Activated CD8-positive, alpha-beta memory T cell treated with anti-CD3 and anti-CD28 coated beads for 24 hours (primary cell): ENCODE measurements around the gene BRD8.
"Not testable (repeated sequence)": the region's sequence is repeated elsewhere in the genome, so short reads cannot be mapped to it uniquely, and the experiment has no call there.

Experiments
- DNase-seq: peaks from one replicate; pipeline ENCODE4 v3.0.0-alpha.2; 2020

BRD8 gene, protein sequence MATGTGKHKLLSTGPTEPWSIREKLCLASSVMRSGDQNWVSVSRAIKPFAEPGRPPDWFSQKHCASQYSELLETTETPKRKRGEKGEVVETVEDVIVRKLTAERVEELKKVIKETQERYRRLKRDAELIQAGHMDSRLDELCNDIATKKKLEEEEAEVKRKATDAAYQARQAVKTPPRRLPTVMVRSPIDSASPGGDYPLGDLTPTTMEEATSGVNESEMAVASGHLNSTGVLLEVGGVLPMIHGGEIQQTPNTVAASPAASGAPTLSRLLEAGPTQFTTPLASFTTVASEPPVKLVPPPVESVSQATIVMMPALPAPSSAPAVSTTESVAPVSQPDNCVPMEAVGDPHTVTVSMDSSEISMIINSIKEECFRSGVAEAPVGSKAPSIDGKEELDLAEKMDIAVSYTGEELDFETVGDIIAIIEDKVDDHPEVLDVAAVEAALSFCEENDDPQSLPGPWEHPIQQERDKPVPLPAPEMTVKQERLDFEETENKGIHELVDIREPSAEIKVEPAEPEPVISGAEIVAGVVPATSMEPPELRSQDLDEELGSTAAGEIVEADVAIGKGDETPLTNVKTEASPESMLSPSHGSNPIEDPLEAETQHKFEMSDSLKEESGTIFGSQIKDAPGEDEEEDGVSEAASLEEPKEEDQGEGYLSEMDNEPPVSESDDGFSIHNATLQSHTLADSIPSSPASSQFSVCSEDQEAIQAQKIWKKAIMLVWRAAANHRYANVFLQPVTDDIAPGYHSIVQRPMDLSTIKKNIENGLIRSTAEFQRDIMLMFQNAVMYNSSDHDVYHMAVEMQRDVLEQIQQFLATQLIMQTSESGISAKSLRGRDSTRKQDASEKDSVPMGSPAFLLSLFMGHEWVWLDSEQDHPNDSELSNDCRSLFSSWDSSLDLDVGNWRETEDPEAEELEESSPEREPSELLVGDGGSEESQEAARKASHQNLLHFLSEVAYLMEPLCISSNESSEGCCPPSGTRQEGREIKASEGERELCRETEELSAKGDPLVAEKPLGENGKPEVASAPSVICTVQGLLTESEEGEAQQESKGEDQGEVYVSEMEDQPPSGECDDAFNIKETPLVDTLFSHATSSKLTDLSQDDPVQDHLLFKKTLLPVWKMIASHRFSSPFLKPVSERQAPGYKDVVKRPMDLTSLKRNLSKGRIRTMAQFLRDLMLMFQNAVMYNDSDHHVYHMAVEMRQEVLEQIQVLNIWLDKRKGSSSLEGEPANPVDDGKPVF

DNA sequence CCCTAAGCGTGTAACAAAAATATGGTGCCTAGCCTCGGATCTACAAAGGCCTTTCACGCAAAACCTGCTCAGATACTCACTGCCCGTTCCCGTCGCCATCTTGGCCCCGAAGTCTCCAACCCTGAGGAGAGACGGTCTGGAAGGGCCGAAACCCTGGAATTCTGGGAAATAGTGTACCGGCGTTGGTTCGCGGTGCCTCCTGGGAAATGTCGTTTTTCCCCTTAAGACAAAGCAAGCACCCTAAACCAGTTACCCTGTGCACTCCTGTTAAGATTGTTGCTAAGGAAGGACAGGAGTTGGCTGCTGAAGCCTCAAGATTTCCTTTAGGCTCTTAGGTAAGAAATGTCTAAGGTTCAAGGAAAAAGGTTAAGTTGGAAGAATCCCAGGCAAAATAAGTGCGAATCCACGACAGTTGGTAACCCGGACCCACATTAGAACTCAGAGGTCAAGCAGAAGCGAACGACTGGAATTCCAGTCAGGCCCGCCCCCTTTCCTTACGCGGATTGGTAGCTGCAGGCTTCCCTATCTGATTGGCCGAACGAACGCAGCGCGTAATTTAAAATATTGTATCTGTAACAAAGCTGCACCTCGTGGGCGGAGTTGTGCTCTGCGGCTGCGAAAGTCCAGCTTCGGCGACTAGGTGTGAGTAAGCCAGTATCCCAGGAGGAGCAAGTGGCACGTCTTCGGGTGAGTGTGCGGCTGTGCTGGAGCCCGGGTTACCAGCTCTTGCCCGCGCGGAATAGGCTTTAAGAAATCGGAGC, at the start of gene BRD8, which contains the start of gene KIF20A:
TSS of gene BRD8 (minus strand) at position 115 of the 761 bp plus-strand sequence. CDS start at position 99, 16 bp downstream.
TSS of gene KIF20A (plus strand) at position 597 of the 761 bp plus-strand sequence. CDS start 569 bp downstream, outside the sequence.
- peak; percentile 91 for DNase-seq

DNA sequence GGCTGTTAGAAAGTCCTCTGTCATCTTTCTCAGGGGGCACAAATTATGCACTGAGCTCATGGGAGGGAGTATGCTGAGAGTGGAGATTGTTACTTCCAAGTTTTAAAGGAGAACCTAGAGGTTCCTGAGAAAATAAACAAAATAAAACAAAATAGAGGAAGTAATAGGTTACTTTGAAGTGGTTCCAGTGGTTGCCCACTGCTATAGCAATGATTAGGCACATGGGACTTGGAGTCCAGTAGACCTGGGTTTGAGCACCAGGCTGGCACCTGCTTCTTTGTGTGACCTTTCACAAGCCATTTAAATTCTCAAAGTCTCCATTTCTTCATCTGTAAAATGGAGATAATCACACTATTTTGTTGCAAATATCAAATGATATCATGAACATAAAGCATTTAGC, 48.5 kb upstream of the BRD8 start:
- DNase-seq = no peak

DNA sequence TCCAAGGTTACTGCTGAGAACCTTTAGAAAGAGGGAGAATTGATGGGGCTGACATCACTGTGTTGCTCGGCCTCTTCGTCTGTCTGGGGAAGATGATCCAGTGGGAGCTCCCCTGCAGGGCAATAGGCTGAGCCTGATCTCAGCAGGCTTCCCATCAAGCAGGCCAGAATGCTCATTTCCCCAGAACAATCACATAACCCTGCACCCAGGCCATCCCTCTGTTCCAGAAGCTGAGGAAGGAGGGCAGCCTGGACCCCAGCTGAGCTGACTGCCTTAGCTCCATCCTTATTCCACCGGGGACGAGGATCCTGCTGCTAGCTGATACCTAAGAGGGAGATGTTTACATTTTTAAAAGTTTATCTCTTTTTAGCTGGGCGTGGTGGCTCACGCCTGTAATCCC, 46.3 kb upstream of the BRD8 start:
- DNase-seq = no peak

DNA sequence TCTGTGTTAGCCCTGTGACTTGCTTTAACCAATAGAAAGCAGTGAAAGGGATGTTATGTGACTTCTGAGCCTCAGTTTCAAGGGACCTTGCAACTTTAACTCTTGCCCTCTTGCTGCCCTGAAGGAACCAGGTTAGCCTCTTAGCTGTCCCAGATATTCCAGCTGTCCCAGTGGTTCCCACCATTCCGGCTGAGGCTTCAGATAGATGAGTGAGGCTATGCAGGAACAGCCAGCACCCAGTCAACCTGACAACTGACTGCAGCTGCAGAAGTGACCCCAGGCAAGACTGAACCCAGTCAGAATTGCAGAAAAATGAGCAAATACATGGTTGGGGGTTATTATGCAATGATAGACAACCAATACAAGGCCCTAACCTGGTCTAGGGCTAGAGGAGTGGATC, 45.1 kb upstream of the BRD8 start:
- DNase-seq = no peak

DNA sequence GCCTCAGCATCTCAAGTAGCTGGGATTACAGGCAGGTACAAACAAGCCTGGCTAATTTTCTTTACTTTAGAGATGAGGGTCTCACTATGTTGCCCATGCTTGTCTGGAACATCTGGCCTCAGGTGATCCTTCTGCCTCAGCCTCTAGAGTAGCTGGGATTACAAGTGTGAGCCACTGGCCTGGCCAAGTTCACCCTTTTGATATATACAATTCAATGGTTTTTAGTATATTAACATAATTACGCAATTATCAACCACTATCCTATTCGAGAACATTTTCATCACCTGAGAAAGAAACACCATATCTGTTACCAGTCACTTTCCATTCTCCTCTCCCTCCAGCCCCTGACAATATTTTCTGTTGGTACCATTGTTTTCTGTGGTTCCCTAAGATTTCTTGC, 38.4 kb upstream of the BRD8 start:
- DNase-seq = no peak

DNA sequence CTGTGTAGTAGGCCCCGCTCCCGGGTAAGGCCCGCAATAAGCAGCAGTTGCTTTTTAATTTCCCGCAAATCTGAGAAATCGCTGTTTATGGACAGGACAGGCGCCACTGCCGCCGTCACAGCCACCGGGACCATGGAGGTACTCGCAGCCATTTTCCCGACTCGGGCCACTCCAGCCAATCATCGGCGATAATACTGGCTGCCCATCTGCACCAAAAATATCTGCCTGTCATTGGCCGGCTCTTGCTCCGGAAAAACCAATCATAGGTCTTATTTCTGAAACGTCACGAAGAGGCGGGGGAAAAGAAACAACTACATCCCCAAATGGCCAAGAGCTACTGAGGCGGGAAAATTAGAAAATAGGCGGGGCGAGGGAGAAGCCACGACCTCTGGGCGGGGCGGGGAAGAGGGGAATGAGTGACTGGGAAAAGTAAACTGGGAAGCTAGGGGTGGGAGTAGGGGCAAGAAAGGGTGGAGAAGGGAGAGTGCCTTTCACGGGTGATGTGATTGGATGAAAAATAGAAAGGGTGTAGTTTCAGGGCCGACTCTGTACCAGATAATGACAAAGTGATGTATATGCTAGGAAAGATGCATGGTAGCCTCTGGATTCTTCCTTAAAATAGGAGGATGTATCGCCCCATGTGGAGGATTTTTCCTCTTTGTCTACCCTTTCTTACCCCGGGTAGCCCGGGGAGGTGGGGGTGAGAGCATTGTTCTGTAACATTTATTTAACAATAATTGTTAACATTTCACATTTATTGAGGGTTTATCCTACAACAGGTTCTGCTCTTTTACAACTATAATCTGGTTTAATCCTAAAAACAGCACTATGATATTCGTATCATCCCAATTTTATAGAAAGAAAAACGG, 35.0 kb upstream of the BRD8 start, which contains the start of gene CDC23:
TSS of gene CDC23 (minus strand) at position 163 of the 869 bp plus-strand sequence. CDS start at position 152, 11 bp downstream.
- peak; percentile 90 for DNase-seq

DNA sequence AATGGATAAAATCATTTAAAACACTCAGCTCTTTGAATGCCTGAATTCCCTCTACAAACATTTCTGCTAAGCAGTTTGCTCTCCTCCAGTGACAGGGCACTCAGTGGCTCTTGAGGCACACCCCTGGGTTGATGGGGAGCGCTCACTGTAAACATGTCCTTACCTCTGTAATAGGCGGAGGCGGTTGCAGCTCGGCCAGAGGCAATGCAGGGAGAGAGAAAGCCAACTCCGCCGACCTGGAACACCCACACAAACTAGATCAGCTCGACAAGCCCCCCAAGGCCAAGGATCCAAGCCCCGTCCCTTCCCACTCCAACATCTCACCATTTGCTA, 34.4 kb upstream of the BRD8 start:
- DNase-seq = no peak

DNA sequence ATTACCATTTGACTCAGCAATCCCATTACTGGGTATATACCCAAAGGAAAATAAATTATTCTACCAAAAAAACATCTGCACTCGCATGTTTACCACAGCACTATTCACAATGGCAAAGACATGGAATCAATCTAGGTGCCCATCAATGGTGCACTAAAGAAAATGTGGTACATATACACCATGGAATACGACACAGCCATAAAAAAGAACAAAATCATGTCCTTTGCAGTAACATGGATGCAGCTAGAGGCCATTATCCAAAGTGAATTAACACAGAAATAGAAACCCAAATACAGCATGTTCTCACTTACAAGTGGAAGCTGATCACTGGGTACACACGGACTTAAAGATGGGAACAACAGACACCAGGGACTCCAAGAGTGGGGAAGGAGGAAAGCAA, 32.6 kb upstream of the BRD8 start:
- DNase-seq = no peak

DNA sequence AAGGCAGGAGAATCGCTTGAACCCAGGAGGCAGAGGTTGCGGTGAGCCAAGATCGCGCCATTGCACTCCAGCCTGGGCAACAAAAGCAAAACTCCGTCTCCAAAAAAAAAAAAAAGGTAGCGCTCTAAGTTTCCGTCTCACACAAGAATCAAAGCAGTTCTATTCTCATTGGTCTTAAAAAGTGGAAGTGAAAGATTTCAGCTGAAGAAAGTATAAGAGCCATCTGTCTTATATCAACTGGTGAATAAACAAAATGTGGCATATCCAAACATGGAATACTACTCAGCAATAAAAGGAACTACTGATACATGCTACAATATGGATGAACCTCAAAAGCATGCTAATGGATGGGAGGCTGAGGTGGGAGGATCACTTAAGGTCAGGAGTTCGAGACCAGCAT, 15.4 kb upstream of the BRD8 start:
- DNase-seq = not testable (repeated sequence)

- no peak for DNase-seq
These were observed 14.4 kb upstream of the BRD8 start for GRCh38 chr5:138192826-138193225.

GRCh38 chr5:138188626-138189025, 10.2 kb upstream of the BRD8 start:
- no peak for DNase-seq

- DNase-seq = no peak
These were observed 7.6 kb upstream of the BRD8 start for GRCh38 chr5:138186002-138186447.

DNA sequence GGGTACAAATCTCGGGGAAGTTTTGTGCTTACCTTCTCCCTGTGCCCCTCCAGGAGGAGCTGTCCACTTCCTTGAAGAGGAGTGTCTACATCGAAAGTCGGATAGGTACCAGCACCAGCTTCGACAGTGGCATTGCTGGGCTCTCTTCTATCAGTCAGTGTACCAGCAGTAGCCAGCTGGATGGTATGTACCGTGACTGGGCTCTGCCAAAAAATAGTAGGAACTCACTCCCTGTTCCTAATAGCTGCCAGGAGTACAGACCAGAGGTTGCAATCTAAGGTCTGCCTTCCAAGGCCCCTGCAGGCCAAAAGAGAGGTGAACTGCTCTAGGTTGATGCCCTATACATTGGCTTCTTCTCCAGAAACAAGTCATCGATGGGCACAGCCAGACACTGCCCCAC, 4.4 kb upstream of the BRD8 start:
- DNase-seq = no peak

DNA sequence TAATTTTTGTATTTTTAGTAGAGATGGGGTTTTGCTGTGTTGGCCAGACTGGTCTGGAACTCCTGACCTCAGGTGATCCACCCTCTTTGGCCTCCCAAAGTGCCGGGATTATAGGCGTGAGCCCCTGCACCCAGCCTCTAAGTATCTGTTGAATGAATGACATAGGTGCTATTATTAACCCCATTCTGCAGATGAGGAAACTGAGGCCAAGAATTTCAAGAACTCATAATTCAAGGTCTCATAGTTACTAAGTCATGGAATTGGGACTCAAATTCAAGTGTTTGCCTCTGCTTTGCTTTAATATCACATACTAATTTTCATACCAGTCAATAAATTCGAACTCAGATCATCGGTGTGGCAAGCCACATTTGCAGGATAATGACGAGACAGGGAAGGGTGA, 2.4 kb upstream of the BRD8 start:
- no peak for DNase-seq

DNA sequence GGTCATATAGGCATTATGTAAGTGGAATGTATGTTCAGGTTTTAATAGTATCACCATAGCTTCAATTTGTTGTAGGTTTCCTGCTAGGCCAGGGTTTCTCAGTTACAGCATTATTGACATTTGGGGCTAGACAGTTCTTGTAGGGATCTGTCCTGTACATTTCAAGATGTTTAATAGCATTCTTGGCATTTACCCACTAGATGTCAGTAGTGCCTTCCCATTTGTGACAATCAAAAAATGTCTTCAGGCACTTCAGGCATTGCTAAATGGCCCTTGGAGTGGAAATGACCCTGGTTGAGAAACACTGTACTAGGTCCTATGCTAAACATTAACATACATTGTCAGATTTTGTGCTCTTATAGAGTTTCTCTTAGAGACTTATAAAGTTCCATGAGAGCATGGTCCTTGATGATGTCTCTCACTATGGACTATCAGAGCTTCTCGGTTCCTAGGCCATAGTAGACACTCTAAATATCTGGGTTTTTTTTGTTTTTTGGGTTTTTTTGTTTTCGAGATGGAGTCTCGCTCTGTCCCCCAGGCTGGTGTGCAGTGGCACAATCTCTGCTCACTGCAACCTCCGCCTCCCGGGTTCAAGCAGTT, 1.9 kb upstream of the BRD8 start:
- DNase-seq = no peak

GRCh38 chr5:138179277-138179857, 937 bp upstream of the BRD8 start:
- DNase-seq = no peak

- no peak for DNase-seq
These were observed 402 bp downstream of the BRD8 start for GRCh38 chr5:138177941-138178515.

DNA sequence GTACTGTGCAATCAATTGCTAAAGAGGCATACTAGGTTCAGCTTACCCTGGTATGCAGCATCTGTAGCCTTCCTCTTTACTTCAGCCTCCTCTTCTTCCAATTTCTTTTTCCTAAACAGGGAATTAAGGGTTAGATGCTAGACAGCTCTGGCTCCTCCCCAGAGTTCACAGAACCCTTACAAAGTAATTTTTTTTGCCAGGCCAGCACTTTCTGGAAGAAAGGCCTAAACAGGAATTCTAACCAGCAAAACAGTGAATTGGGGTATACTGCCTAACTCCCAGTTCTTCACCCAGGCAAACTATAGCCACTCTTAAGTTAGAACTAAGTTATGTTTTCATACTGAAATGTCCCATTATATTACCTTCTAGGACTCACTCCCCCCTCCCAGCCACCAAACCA, 8.1 kb downstream of the BRD8 start:
- no peak for DNase-seq

DNA sequence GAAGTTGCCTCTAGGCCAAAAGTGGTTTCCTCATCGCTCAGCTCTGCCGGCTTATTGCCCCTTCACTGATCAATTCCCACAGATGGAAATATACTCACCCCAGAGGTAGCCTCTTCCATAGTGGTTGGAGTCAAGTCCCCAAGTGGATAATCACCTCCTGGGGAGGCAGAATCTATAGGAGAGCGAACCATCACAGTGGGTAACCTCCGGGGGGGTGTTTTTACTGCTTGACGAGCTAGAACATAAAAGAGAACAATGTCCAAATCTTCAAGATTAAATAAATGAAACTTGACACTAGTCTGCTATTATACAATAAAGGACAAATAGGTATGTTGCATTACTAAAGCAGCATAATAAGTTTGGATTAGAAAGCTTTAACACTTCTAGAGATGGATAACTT, 9.3 kb downstream of the BRD8 start:
- DNase-seq = no peak

GRCh38 chr5:138163721-138164120, 14.7 kb downstream of the BRD8 start:
- DNase-seq = no peak
